ENCODE data around the gene MRPS31. TPM values are rescaled to one million over a fixed set of nuclear protein-coding genes. Genes with fewer than 3 reads are reported as not detected.

MRPS31 gene
- total RNA-seq, 1 experiment from 2014 or later = 22.8 TPM

DNA sequence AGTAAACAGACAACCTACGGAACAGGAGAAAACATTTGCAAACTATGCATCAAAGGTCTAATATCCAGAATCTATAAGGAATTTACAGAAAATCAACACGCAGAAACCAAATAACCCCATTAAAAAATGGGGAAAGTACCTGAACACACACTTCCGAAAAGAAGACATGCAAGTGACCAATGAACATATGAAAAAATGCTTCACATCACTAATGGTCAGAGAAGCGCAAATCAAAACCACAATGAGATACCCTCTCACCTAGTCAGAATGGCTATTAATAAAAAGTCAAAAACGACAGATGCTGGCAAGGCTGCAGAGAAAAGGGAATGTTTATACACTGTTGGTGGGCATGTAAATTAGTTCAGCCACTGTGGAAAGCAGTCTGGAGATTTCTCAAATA is 47.9 kb upstream of the MRPS31 start:
- Histone ChIP-seq H3K36me3 (ENCODE audit: control insufficient read depth in 1 of 2, insufficient read depth in 2 of 2, low read length in 2 of 2) (no peaks in the 10 kb centered on the region), H3K9ac (ENCODE audit: low read length) (no peak overlapping the region), H3K79me2 (ENCODE audit: insufficient read depth, low read length) (no peaks in the 10 kb centered on the region), H3K27ac (ENCODE audit: low read depth, low read length) (no peak overlapping the region), H3K27me3 (ENCODE audit: insufficient read depth, low read length) (no peaks in the 10 kb centered on the region), H3K4me2 (ENCODE audit: low read length) (no peak overlapping the region), H3K9me3 (ENCODE audit: control insufficient read depth in 1 of 2, insufficient read depth in 1 of 2, low read depth in 1 of 2, low read length in 2 of 2) (no peaks in the 10 kb centered on the region), H2AFZ (ENCODE audit: low read depth, low read length, poor library complexity, severe bottlenecking) (no peak overlapping the region), H4K20me1 (ENCODE audit: insufficient read depth) (no peaks in the 10 kb centered on the region), H3K4me3 (replicated peaks in 1 of 2; ENCODE audit: low read depth in 1 of 2, low read length in 2 of 2) (no peak overlapping the region), H3K4me1 (ENCODE audit: control insufficient read depth in 1 of 2, insufficient read depth in 2 of 2, low read length in 2 of 2) (no peaks in the 10 kb centered on the region), H3K9me2 (ENCODE audit: insufficient read depth) (no peaks in the 10 kb centered on the region)
- no TSS peak for BruUV-seq (replicated peaks)
- DNase-seq (ENCODE audit: low read depth, low spot score) = no peak
- intact Hi-C loops (cut with micrococcal nuclease) = no loop called here
- ChIA-PET RAD21 (ENCODE audit: low non-redundant PET in 1 of 2, low total read pairs in 2 of 2, uncharacterized antibody in 2 of 2, unreplicated experiment in 2 of 2) (no interaction called here), POLR2A (no interaction called here), CTCF (no interaction called here)
- ATAC-seq = no peak
- TF ChIP-seq ZNF274 (IDR thresholded peaks at IDR 0.05; ENCODE audit: low read depth, low read length) (no peak), SP1 (IDR thresholded peaks at IDR 0.05; ENCODE audit: low read depth) (no peak), SIN3A (IDR thresholded peaks at IDR 0.05; ENCODE audit: low read depth) (no peak), ZFX (IDR thresholded peaks at IDR 0.05) (no peak), EZH2 (IDR thresholded peaks at IDR 0.05) (no peak), POLR2AphosphoS5 (IDR thresholded peaks at IDR 0.05; ENCODE audit: low read depth, low read length) (no peak)

DNA sequence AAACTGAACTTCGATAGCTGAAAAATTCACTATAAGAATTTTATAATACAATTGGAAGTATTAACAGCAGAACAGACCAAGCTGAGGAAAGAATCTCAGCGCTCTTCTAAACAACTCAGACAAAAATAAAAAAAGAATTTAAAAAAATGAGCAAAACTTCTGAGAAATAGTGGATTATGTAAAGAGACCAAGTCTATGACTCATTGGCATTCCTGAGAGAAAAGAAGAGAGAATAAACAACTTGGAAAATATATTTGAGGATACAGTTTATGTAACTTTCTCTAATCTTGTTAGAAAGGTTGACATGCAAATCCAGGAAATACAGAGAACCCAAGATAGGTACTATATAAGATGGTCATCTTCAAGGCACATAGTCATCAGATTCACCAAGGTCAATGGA is 43.8 kb upstream of the MRPS31 start:
- Histone ChIP-seq H3K9me3 (ENCODE audit: control insufficient read depth in 1 of 2, insufficient read depth in 1 of 2, low read depth in 1 of 2, low read length in 2 of 2) (no peaks in the 10 kb centered on the region), H3K4me1 (ENCODE audit: control insufficient read depth in 1 of 2, insufficient read depth in 2 of 2, low read length in 2 of 2) (0 out of 4 replicates have a peak, but pooled peaks cover 0 to 3% of the 10 kb centered on the region in 2 experiments), H4K20me1 (ENCODE audit: insufficient read depth) (no peaks in the 10 kb centered on the region), H3K4me2 (ENCODE audit: low read length) (no peak overlapping the region), H3K79me2 (ENCODE audit: insufficient read depth, low read length) (no peaks in the 10 kb centered on the region), H3K27me3 (ENCODE audit: insufficient read depth, low read length) (no peaks in the 10 kb centered on the region), H3K4me3 (replicated peaks in 1 of 2; ENCODE audit: low read depth in 1 of 2, low read length in 2 of 2) (no peak overlapping the region), H3K36me3 (ENCODE audit: control insufficient read depth in 1 of 2, insufficient read depth in 2 of 2, low read length in 2 of 2) (peaks cover under 1 to 5% of the 10 kb centered on the region in 2 experiments; a peak in 1 of 4 replicates), H3K9me2 (ENCODE audit: insufficient read depth) (no peaks in the 10 kb centered on the region), H3K27ac (ENCODE audit: low read depth, low read length) (no peak overlapping the region), H2AFZ (ENCODE audit: low read depth, low read length, poor library complexity, severe bottlenecking) (no peak overlapping the region), H3K9ac (ENCODE audit: low read length) (no peak overlapping the region)
- RAD21 ChIA-PET (ENCODE audit: low non-redundant PET in 1 of 2, low total read pairs in 2 of 2, uncharacterized antibody in 2 of 2, unreplicated experiment in 2 of 2) = no interaction called here
- intact Hi-C loops (cut with micrococcal nuclease) = no loop called here
- no peak for ATAC-seq
- no peak for TF ChIP-seq ELF1 (IDR thresholded peaks at IDR 0.05; ENCODE audit: borderline replicate concordance, low read depth)
- no peak for TF ChIP-seq ATF3 (IDR thresholded peaks at IDR 0.05)
- no peak for TF ChIP-seq SRF (IDR thresholded peaks at IDR 0.05; ENCODE audit: low read depth)
- TF ChIP-seq, protein P1, sequence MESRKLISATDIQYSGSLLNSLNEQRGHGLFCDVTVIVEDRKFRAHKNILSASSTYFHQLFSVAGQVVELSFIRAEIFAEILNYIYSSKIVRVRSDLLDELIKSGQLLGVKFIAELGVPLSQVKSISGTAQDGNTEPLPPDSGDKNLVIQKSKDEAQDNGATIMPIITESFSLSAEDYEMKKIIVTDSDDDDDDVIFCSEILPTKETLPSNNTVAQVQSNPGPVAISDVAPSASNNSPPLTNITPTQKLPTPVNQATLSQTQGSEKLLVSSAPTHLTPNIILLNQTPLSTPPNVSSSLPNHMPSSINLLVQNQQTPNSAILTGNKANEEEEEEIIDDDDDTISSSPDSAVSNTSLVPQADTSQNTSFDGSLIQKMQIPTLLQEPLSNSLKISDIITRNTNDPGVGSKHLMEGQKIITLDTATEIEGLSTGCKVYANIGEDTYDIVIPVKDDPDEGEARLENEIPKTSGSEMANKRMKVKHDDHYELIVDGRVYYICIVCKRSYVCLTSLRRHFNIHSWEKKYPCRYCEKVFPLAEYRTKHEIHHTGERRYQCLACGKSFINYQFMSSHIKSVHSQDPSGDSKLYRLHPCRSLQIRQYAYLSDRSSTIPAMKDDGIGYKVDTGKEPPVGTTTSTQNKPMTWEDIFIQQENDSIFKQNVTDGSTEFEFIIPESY (IDR thresholded peaks at IDR 0.05; ENCODE audit: extremely low read depth, insufficient replicate concordance, low read length) = no peak
- no peak for TF ChIP-seq POLR2AphosphoS5 (IDR thresholded peaks at IDR 0.05; ENCODE audit: low read depth, low read length)
- TF ChIP-seq FOSL1 (IDR thresholded peaks at IDR 0.05; ENCODE audit: low read depth) = no peak
- TF ChIP-seq POLR2A (IDR thresholded peaks at IDR 0.05; ENCODE audit: borderline replicate concordance, extremely low read depth, insufficient read depth, insufficient read length) = no peak
- no peak for TF ChIP-seq ZNF274 (IDR thresholded peaks at IDR 0.05; ENCODE audit: low read depth, low read length)
- no peak for TF ChIP-seq MAX (IDR thresholded peaks at IDR 0.05)
- no peak for TF ChIP-seq EZH2phosphoT487 (IDR thresholded peaks at IDR 0.05; ENCODE audit: borderline replicate concordance)
- no peak for TF ChIP-seq JUND (IDR thresholded peaks at IDR 0.05)
- TF ChIP-seq ZFX (IDR thresholded peaks at IDR 0.05) = no peak
- no TSS peak for BruUV-seq (replicated peaks)
- CTCF ChIA-PET = interaction anchor here (1.0 to 3.4 kb wide), 3 partner anchors 9 to 38 kb away, joined by 3 to 11 read pairs (median 3); partner anchors contain the start of gene SLC25A15
- POLR2A ChIA-PET = no interaction called here
- no peak for DNase-seq (ENCODE audit: low read depth, low spot score)
